ENCODE measurements around the gene IL36B.

Gene IL36B

DNA sequence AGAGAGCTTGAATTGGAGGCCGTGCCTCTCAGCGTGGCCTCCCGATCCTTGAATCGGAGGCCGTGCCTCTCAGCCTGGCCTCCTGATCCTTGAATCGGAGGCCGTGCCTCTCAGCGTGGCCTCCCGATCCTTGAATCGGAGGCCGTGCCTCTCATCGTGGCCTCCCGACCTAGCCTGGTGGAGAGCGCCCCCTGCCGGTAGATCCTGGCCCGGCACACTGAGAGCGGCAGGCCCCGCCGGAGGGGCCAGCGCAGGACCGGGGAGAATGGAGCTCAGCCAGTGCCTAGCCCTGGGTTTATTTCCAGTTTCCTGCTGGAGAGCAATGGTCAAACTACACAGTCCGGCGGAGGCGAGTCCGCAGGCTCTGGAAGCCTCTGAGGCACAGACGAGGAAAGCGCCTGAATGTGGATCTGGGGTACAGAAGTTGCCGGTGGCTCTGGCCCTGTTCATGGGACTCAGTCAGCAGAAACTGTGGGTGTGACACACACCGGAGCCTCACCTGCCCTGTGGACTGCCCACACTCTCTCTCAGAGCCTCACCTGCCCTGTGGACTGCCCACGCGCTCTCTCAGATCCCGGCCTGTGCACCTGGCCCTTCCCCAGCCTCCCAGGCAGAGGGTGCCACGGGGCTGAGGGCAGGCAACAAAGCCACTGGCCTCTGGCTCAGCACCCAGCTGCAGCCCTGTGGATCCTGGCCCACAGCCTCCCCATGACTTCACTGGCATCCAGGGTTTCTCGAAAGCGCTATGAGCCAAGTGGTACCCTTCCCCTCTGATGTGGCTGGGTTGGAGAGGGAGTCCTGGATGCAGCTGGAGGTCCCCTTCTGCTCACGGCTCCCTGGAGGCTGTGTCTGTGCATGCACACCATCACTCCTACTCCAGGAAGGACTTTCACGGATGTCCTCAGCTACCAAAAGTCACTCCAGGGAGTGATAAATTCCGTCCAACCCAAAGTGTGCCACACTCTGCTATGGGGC is 1.5 kb downstream of the IL36B start:
- DNase-seq, result peak; percentile 11

GRCh38 chr2:113046465-113046864 is 6.2 kb downstream of the IL36B start:
- no peak for DNase-seq

DNA sequence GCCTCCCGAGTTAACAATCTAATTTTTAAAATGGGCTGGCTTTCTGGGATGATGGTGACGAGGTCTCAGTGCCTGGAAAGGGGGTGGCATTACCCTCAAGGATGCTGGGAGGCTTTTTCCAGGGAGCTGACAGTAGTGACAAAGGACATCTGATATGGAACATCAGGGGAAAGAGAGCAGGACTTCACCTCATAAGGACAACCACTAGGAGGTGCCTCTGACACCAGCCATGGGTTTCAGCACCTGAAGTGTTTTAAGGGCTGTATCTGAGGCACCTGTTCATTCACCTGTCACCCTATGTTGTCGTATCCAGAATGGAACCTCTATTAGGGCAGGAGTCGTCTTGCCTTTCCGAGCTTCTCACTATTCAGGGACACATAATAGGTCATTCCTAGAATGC is 10.8 kb downstream of the IL36B start:
- no peak for DNase-seq

DNA sequence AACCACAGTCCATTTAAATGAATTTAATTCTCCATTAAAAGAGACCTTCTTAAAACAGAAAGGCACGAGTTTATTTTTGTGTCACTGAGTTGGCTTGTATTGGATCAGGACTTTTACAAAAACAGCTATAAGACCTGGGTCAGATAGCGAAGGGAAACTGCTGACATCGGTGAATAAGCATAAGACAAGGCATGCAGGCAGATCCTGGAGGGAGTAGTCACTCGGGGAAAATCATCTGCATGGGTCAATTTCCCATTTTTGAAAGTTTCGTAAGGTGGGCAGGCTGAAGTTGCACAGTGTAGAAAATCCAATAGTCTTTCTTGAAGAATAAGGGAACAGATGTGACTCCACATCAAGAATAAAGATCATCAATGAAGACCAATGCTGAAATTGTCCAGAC is 12.9 kb downstream of the IL36B start:
- DNase-seq, result no peak

DNA sequence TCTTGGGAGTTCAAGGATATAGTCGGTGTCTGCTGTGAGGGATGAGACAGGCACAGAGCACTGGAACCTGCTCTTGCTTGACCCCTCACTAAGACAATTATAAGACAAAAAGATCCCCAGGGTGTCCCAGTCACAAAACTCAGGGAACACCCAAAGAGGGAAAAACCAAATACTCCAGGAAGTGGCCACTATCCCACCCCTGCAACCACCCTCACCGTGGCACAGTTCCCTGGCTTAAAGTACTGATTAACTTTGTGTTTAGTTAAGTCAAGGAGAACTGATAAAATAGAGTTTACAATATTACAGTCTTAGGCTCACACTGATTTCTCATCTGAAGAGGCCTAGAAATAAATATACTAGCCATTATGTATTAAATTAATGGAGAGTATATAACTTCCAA is 13.5 kb downstream of the IL36B start:
- no peak for DNase-seq

GRCh38 chr2:113038291-113038690 is 14.4 kb downstream of the IL36B start:
- DNase-seq, result no peak

GRCh38 chr2:113036763-113037162 is 15.9 kb downstream of the IL36B start:
- DNase-seq, result no peak

- no peak for DNase-seq
Measured at GRCh38 chr2:113034016-113034415, 18.7 kb downstream of the IL36B start.

GRCh38 chr2:113032737-113033136 is 19.9 kb downstream of the IL36B start:
- DNase-seq, result no peak

DNA sequence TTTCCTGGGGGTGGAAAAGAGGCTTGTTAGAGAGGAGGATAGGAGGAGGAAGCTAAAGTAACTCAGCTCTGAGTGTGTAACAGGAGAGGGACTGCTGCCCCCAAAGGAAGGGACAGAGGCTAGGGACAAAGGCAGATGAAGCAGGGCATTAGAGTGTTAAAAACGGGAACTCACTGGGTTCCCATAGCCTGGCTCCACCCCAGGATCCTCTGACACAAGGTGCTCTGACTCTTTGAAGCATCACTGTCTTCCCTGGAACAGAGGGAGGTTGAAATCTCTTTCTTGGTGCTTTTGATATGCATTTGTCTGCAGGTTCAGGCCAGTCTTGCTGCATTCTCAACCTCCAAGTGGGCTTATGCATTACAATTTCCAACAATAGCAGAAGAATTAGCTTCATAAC is 24.6 kb downstream of the IL36B start:
- DNase-seq, result no peak

- DNase-seq, result no peak
Measured at GRCh38 chr2:113027691-113028090, 25.0 kb downstream of the IL36B start.

GRCh38 chr2:113025737-113026136 is 26.9 kb downstream of the IL36B start:
- no peak for DNase-seq

- no peak for DNase-seq
Measured at GRCh38 chr2:113024764-113025163, 27.9 kb downstream of the IL36B start.

DNA sequence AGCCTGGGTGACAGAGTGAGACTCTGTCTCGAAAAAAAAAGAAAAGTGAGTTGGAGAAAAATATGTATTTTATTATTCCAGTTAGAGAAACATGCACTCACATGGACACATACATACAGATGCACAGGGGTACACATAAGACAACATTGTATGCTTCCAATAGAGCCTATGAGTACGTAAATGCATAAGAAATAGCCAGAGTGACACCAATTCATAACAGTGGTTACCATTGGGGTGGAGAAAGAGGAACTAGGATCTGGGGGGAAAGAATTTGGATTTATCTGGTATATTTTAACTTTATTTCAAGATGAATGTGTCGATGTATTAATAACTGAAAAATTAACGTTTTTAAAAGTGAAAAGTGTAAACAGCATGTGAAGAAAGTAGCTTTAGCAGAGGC is 31.4 kb downstream of the IL36B start:
- no peak for DNase-seq

- no peak for DNase-seq
Measured at GRCh38 chr2:113018509-113018908, 34.2 kb downstream of the IL36B start.

DNA sequence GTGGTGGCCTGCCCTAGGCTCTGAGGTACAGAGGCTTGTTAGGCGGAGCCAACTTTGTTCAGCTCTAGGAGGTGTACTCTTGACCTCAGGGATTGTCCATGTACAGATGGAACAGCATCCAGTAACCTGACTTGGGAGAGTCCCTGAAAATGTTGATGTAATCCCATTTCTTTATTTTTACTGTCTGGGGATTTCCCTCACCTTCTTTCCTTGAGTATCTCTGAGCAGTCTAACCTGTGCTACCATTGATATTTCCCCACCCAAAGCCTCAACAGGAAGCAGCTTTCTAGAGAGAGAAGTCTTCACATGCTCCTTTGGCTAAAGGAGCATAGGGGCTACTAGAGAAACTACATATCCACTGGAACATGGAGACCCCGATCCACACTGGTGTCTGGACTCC is 37.0 kb downstream of the IL36B start:
- no peak for DNase-seq

- no peak for DNase-seq
Measured at GRCh38 chr2:113015042-113015441, 37.6 kb downstream of the IL36B start.

GRCh38 chr2:113014067-113014466 is 38.6 kb downstream of the IL36B start:
- DNase-seq, result no peak

DNA sequence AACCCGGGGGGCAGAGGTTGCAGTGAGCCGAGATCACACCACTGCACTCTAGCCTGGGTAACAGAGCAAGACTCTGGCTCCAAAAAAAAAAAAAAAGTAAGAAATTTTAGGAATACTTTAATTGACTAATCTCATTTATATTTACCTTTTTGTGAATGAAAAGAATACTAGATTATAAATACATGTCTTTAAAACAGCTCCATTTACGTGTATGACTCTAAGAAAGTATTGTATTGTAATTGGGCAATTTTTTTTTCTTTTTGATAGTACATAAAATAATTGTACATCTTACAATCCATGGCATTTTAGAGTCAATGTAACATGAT is 39.4 kb downstream of the IL36B start:
- no peak for DNase-seq

- DNase-seq, result no peak
Measured at GRCh38 chr2:113012436-113013335, 40.0 kb downstream of the IL36B start.

- DNase-seq, result no peak
Measured at GRCh38 chr2:113011108-113011507, 41.6 kb downstream of the IL36B start.

DNA sequence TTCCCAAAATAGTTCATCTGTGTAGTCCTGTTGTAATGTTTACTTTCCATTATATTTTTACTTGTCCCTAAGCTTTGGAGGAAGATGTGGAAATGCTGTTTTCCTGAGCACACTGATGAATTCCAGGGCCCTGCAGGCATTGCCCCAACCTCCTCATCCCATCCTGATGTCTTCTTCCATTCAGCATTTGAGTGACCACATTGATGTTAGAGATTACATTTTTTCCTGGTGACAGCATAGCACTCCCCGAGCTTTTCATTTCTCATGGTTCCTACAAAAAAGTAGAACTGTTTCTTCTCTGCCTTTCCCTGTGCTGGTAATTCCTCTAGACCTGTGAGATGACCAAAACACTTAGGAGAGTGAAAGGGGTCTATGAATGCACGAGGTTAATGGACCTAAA is 42.6 kb downstream of the IL36B start:
- no peak for DNase-seq

GRCh38 chr2:113009622-113010021 is 43.0 kb downstream of the IL36B start:
- DNase-seq, result no peak

GRCh38 chr2:113007250-113007649 is 45.4 kb downstream of the IL36B start:
- DNase-seq, result no peak
